ENCODE data around the gene VAPA. TPM values are rescaled to one million over a fixed set of nuclear protein-coding genes. Genes with fewer than 3 reads are reported as not detected.

VAPA gene
- total RNA-seq, 1 experiment from 2014 or later, result 137 TPM

GRCh38 chr18:9914584-9915290 lies 921 bp downstream of the VAPA start:
- H3K27me3 Mint-ChIP-seq (ENCODE audit: low read depth), result no peaks in the 10 kb centered on the region
- ATAC-seq (peak; percentile 5), DNase-seq (ENCODE audit: low spot score) (peak; percentile 41)
- peaks cover 5% of the 10 kb centered on the region; the same call in 1 of the 2 replicates for H3K9me3 Mint-ChIP-seq
- H3K4me3 Mint-ChIP-seq, result peak overlapping the region; percentile 80
- peaks cover 23% of the 10 kb centered on the region for H3K4me1 Mint-ChIP-seq
- peak; percentile 34; the same call in 1 of the 2 replicates for TF ChIP-seq GABPB1 (CRISPR knock-in tag; IDR thresholded peaks at IDR 0.05)
- TF ChIP-seq, protein P1, sequence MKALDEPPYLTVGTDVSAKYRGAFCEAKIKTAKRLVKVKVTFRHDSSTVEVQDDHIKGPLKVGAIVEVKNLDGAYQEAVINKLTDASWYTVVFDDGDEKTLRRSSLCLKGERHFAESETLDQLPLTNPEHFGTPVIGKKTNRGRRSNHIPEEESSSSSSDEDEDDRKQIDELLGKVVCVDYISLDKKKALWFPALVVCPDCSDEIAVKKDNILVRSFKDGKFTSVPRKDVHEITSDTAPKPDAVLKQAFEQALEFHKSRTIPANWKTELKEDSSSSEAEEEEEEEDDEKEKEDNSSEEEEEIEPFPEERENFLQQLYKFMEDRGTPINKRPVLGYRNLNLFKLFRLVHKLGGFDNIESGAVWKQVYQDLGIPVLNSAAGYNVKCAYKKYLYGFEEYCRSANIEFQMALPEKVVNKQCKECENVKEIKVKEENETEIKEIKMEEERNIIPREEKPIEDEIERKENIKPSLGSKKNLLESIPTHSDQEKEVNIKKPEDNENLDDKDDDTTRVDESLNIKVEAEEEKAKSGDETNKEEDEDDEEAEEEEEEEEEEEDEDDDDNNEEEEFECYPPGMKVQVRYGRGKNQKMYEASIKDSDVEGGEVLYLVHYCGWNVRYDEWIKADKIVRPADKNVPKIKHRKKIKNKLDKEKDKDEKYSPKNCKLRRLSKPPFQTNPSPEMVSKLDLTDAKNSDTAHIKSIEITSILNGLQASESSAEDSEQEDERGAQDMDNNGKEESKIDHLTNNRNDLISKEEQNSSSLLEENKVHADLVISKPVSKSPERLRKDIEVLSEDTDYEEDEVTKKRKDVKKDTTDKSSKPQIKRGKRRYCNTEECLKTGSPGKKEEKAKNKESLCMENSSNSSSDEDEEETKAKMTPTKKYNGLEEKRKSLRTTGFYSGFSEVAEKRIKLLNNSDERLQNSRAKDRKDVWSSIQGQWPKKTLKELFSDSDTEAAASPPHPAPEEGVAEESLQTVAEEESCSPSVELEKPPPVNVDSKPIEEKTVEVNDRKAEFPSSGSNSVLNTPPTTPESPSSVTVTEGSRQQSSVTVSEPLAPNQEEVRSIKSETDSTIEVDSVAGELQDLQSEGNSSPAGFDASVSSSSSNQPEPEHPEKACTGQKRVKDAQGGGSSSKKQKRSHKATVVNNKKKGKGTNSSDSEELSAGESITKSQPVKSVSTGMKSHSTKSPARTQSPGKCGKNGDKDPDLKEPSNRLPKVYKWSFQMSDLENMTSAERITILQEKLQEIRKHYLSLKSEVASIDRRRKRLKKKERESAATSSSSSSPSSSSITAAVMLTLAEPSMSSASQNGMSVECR (CRISPR knock-in tag; IDR thresholded peaks at IDR 0.05; ENCODE audit: borderline replicate concordance), result 0 out of 2 replicates have a peak, but pooled peaks have one; percentile 43
- no peak for TF ChIP-seq ZNF138 (CRISPR knock-in tag; conservative IDR thresholded peaks at IDR 0.05)
- TF ChIP-seq ZNF232 (CRISPR knock-in tag; IDR thresholded peaks at IDR 0.05), result no peak
- TF ChIP-seq ATF1 (CRISPR knock-in tag; IDR thresholded peaks at IDR 0.05), result no peak
- TF ChIP-seq OVOL2 (CRISPR knock-in tag; IDR thresholded peaks at IDR 0.05; ENCODE audit: borderline replicate concordance), result no peak
- TF ChIP-seq ZNF396 (CRISPR knock-in tag; IDR thresholded peaks at IDR 0.05; ENCODE audit: borderline replicate concordance), result no peak
- 0 out of 2 replicates have a peak, but pooled peaks have one; percentile 18 for TF ChIP-seq E2F5 (CRISPR knock-in tag; IDR thresholded peaks at IDR 0.05)
- 0 out of 2 replicates have a peak, but pooled peaks have one; percentile 45 for TF ChIP-seq KAT7 (CRISPR knock-in tag; IDR thresholded peaks at IDR 0.05; ENCODE audit: borderline replicate concordance)
- TF ChIP-seq ESRRA (CRISPR knock-in tag; IDR thresholded peaks at IDR 0.05; ENCODE audit: borderline replicate concordance), result peak; percentile 22; the same call in 1 of the 2 replicates
- H3K36me3 Mint-ChIP-seq, result no peaks in the 10 kb centered on the region
- CTCF ChIA-PET, result interaction anchor here (0.6 to 1.2 kb wide), 2 partner anchors 10 kb away, joined by 3 read pairs; no protein-coding TSS in a partner anchor
- POLR2A ChIA-PET, result interaction anchor here (1.2 kb wide), 1 partner anchor 300 kb away, joined by 7 read pairs; no protein-coding TSS in a partner anchor
- no peak overlapping the region for H3K27ac Mint-ChIP-seq

DNA sequence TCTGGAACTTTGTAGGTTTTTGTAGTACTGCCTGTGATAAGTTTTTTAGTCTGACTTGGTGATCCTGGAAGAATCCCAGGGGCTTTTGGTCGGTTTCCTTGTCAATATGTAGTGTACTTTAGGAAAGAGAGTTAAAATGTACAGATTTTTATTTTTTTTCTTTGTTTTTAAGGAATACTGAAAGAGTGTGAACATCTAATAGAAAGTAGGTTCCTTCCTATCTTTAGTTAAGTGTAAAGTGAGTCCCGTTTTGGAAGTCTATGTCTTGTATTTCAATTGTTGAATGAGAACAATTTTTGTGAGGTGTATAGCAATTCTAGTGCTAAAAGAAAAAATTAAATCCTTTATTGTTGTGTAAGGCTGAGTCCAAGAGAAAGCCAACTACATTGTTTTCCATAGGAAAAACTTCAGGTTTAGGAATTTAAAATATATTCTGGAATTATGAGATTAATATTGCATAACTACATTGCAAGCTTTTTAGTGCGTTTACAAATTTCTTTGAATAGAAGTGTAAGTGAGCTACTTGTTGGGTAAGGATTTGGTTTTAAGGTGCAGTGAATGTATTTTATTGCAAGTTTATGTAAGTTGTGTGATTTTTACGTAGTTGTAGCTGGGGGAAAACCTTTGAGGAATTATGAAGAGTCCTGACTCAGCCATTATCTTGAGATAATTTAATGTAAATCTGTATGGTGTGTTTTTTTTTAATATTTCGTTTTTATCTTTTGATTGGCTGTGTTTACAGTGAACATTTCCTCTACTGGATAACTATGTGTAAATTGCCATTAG lies 1.7 kb downstream of the VAPA start:
- no peak for DNase-seq (ENCODE audit: low spot score)
- Mint-ChIP-seq H3K27me3 (ENCODE audit: low read depth) (no peaks in the 10 kb centered on the region), H3K9me3 (peaks cover 5% of the 10 kb centered on the region; the same call in 1 of the 2 replicates), H3K36me3 (no peaks in the 10 kb centered on the region), H3K4me3 (peak overlapping the region; percentile 80), H3K27ac (peak overlapping the region; percentile 64), H3K4me1 (peaks cover 23% of the 10 kb centered on the region)
- ChIA-PET CTCF (no interaction called here), POLR2A (no interaction called here)
- TF ChIP-seq ZNF138 (CRISPR knock-in tag; conservative IDR thresholded peaks at IDR 0.05) (no peak), ZNF416 (CRISPR knock-in tag; IDR thresholded peaks at IDR 0.05) (no peak), NFE2L1 (CRISPR knock-in tag; IDR thresholded peaks at IDR 0.05) (no peak)
- TF ChIP-seq, protein P2, sequence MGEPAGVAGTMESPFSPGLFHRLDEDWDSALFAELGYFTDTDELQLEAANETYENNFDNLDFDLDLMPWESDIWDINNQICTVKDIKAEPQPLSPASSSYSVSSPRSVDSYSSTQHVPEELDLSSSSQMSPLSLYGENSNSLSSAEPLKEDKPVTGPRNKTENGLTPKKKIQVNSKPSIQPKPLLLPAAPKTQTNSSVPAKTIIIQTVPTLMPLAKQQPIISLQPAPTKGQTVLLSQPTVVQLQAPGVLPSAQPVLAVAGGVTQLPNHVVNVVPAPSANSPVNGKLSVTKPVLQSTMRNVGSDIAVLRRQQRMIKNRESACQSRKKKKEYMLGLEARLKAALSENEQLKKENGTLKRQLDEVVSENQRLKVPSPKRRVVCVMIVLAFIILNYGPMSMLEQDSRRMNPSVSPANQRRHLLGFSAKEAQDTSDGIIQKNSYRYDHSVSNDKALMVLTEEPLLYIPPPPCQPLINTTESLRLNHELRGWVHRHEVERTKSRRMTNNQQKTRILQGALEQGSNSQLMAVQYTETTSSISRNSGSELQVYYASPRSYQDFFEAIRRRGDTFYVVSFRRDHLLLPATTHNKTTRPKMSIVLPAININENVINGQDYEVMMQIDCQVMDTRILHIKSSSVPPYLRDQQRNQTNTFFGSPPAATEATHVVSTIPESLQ (CRISPR knock-in tag; IDR thresholded peaks at IDR 0.05), result no peak
- TF ChIP-seq, protein P3, sequence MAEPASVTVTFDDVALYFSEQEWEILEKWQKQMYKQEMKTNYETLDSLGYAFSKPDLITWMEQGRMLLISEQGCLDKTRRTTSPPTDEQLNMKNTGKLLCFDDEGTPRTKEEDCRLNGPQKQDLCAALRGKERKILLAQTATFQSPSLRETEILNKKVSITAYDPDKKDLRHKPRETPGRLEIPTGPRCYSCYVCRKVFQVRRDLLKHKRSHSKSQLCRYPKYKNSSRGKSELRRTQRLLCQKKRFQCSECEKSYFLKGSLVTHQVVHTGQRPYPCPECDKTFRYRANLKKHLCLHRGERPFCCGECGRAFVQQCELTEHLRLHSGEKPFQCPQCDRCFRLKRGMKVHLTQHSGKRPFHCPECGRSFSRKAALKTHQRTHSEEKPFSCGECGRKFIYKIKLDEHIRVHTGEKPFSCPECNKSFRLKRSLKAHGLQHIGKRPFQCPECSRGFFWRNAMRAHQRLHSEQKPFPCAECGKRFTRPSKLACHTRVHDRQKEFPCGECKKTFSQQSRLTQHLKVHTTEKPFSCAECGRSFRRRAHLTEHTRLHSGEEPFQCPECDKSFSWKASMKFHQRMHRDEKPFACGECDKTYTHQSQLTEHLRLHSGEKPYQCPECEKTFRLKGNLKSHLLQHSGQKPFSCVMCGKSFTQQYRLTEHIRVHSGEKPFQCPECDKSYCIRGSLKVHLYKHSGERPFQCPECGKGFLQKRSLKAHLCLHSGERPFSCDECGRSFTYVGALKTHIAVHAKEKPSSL (CRISPR knock-in tag; conservative IDR thresholded peaks at IDR 0.05), result no peak
- TF ChIP-seq, protein P4, sequence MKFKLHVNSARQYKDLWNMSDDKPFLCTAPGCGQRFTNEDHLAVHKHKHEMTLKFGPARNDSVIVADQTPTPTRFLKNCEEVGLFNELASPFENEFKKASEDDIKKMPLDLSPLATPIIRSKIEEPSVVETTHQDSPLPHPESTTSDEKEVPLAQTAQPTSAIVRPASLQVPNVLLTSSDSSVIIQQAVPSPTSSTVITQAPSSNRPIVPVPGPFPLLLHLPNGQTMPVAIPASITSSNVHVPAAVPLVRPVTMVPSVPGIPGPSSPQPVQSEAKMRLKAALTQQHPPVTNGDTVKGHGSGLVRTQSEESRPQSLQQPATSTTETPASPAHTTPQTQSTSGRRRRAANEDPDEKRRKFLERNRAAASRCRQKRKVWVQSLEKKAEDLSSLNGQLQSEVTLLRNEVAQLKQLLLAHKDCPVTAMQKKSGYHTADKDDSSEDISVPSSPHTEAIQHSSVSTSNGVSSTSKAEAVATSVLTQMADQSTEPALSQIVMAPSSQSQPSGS (CRISPR knock-in tag; IDR thresholded peaks at IDR 0.05; ENCODE audit: borderline replicate concordance, low read depth), result no peak
- no peak for ATAC-seq
